Ovary (tissue), 3 donors: ENCODE results near the gene MTUS2.

Experiments used
- CTCF ChIP-seq, 3 donors: fragments of 450-650 bp in 2 of 3; fragments of 200-600 bp in 1 of 3; IDR thresholded peaks; one replicate each; pipeline versions ENCODE4 v1.5.1 to v1.8.0; 2016 to 2022; ENCODE audit warnings: antibody characterized with exemption in 3 of 3, mild to moderate bottlenecking in 1 of 3
- EP300 ChIP-seq: sonication (generic); formaldehyde crosslinking; IDR thresholded peaks from one replicate; pipeline ENCODE4 v1.6.1; 2017; ENCODE audit warnings: antibody characterized with exemption
- POLR2A ChIP-seq: fragments of 450-650 bp; IDR thresholded peaks from one replicate; pipeline ENCODE4 v1.6.1; 2017; ENCODE audit warnings: antibody characterized with exemption, mild to moderate bottlenecking, moderate library complexity
- donor health status: DM: no; HTN: no; CAD: no.

DNA sequence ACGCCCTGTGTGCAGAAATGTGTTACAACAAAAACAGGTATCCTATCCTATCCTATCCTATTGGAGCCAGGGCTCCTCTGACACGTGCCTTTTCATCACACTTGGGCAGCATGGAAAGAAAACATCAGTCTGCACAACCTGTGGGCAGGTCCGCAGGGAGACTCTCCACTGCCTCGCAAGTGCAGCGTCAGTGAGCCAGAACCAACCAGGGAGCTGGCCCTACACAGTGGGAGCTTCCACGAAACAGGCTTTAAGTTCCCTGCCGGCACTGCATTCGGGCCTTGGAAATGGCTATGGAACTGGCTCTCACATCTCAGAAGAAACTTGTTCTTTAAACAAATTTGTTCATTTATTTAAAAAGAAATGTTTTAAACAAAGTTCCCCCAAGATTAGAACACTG is 725.8 kb downstream of the MTUS2 start:
- TF ChIP-seq CTCF (IDR thresholded peaks at IDR 0.05) = no peak
- no peak for TF ChIP-seq POLR2A
- no peak for TF ChIP-seq EP300
